Activated naive CD4-positive, alpha-beta T cell treated with anti-CD3 and anti-CD28 coated beads, Interleukin-2, amount 50 U/mL, for 24 hours (primary cell): ENCODE results near the gene SLC4A7.
"Not testable (repeated sequence)": the region's sequence is repeated elsewhere in the genome, so short reads cannot be mapped to it uniquely, and the experiment has no call there.

Experiments
- H3K27ac Mint-ChIP-seq: one replicate; pipeline ENCODE4 v1.8.0; 2021; ENCODE audit warnings: mild to moderate bottlenecking, mixed read lengths
- H3K27me3 Mint-ChIP-seq: one replicate; pipeline ENCODE4 v1.8.0; 2021; ENCODE audit warnings: mixed read lengths
- H3K36me3 Mint-ChIP-seq: one replicate; pipeline ENCODE4 v1.8.0; 2021; ENCODE audit warnings: mixed read lengths
- H3K4me1 Mint-ChIP-seq: one replicate; pipeline ENCODE4 v1.8.0; 2021; ENCODE audit warnings: mixed read lengths
- H3K4me3 Mint-ChIP-seq: one replicate; pipeline ENCODE4 v1.8.0; 2021; ENCODE audit warnings: mild to moderate bottlenecking, mixed read lengths
- H3K9me3 Mint-ChIP-seq: one replicate; pipeline ENCODE4 v1.8.0; 2021; ENCODE audit warnings: mixed read lengths

SLC4A7 gene

GRCh38 chr3:27424812-27425521, 59.2 kb downstream of the SLC4A7 start:
- not testable (repeated sequence) for H3K4me1 Mint-ChIP-seq, H3K27ac Mint-ChIP-seq, H3K36me3 Mint-ChIP-seq, H3K4me3 Mint-ChIP-seq, H3K27me3 Mint-ChIP-seq, H3K9me3 Mint-ChIP-seq

GRCh38 chr3:27423463-27423862, 60.7 kb downstream of the SLC4A7 start:
- H3K4me3 Mint-ChIP-seq: no peak overlapping the region
- H3K27ac Mint-ChIP-seq: no peak overlapping the region
- H3K36me3 Mint-ChIP-seq: peaks cover 8% of the 10 kb centered on the region

GRCh38 chr3:27422617-27423016, 61.6 kb downstream of the SLC4A7 start:
- Mint-ChIP-seq H3K27me3 (no peaks in the 10 kb centered on the region), H3K4me1 (no peaks in the 10 kb centered on the region), H3K4me3 (no peak overlapping the region), H3K27ac (no peak overlapping the region), H3K36me3 (peaks cover 12% of the 10 kb centered on the region), H3K9me3 (no peaks in the 10 kb centered on the region)

More at GRCh38 chr3:27423463-27423862, 60.7 kb downstream of the SLC4A7 start:
- no peaks in the 10 kb centered on the region for H3K4me1 Mint-ChIP-seq
- H3K9me3 Mint-ChIP-seq: no peaks in the 10 kb centered on the region
- no peaks in the 10 kb centered on the region for H3K27me3 Mint-ChIP-seq

- H3K4me1 Mint-ChIP-seq: peaks cover 5% of the 10 kb centered on the region
- H3K27ac Mint-ChIP-seq: no peak overlapping the region
- H3K36me3 Mint-ChIP-seq: peaks cover 24% of the 10 kb centered on the region
- no peaks in the 10 kb centered on the region for H3K27me3 Mint-ChIP-seq
- no peaks in the 10 kb centered on the region for H3K9me3 Mint-ChIP-seq
- H3K4me3 Mint-ChIP-seq: no peak overlapping the region
Observed at GRCh38 chr3:27415202-27415601, 69.0 kb downstream of the SLC4A7 start.

- H3K4me1 Mint-ChIP-seq: no peaks in the 10 kb centered on the region
- no peaks in the 10 kb centered on the region for H3K9me3 Mint-ChIP-seq
- H3K36me3 Mint-ChIP-seq: peaks cover 16% of the 10 kb centered on the region
- no peak overlapping the region for H3K4me3 Mint-ChIP-seq
- H3K27me3 Mint-ChIP-seq: no peaks in the 10 kb centered on the region
- H3K27ac Mint-ChIP-seq: no peak overlapping the region
Observed at GRCh38 chr3:27392950-27393679, 91.1 kb downstream of the SLC4A7 start.

GRCh38 chr3:27392414-27392813, 91.8 kb downstream of the SLC4A7 start:
- peaks cover 16% of the 10 kb centered on the region for H3K36me3 Mint-ChIP-seq

GRCh38 chr3:27391796-27392195, 92.4 kb downstream of the SLC4A7 start:
- H3K27ac Mint-ChIP-seq: no peak overlapping the region
- H3K27me3 Mint-ChIP-seq: no peaks in the 10 kb centered on the region
- no peak overlapping the region for H3K4me3 Mint-ChIP-seq
- H3K4me1 Mint-ChIP-seq: no peaks in the 10 kb centered on the region
- H3K36me3 Mint-ChIP-seq: peaks cover 16% of the 10 kb centered on the region
- H3K9me3 Mint-ChIP-seq: no peaks in the 10 kb centered on the region

More at GRCh38 chr3:27392414-27392813, 91.8 kb downstream of the SLC4A7 start:
- H3K27ac Mint-ChIP-seq, H3K9me3 Mint-ChIP-seq, H3K4me1 Mint-ChIP-seq, H3K27me3 Mint-ChIP-seq, H3K4me3 Mint-ChIP-seq: not testable (repeated sequence)

GRCh38 chr3:27387625-27388024, 96.6 kb downstream of the SLC4A7 start:
- H3K27me3 Mint-ChIP-seq: no peaks in the 10 kb centered on the region
- no peak overlapping the region for H3K4me3 Mint-ChIP-seq
- no peak overlapping the region for H3K27ac Mint-ChIP-seq
- no peaks in the 10 kb centered on the region for H3K9me3 Mint-ChIP-seq
- H3K36me3 Mint-ChIP-seq: peaks cover 15% of the 10 kb centered on the region
- no peaks in the 10 kb centered on the region for H3K4me1 Mint-ChIP-seq

GRCh38 chr3:27385504-27385903, 98.7 kb downstream of the SLC4A7 start:
- H3K36me3 Mint-ChIP-seq: peaks cover 11% of the 10 kb centered on the region
- no peaks in the 10 kb centered on the region for H3K4me1 Mint-ChIP-seq
- no peak overlapping the region for H3K27ac Mint-ChIP-seq
- H3K4me3 Mint-ChIP-seq: no peak overlapping the region
- no peaks in the 10 kb centered on the region for H3K9me3 Mint-ChIP-seq
- no peaks in the 10 kb centered on the region for H3K27me3 Mint-ChIP-seq

GRCh38 chr3:27384191-27384590, 100.0 kb downstream of the SLC4A7 start:
- H3K4me3 Mint-ChIP-seq: no peak overlapping the region
- H3K9me3 Mint-ChIP-seq: no peaks in the 10 kb centered on the region
- peaks cover 11% of the 10 kb centered on the region for H3K36me3 Mint-ChIP-seq
- no peaks in the 10 kb centered on the region for H3K4me1 Mint-ChIP-seq
- H3K27me3 Mint-ChIP-seq: no peaks in the 10 kb centered on the region
- no peak overlapping the region for H3K27ac Mint-ChIP-seq

GRCh38 chr3:27380433-27381357, 103.5 kb downstream of the SLC4A7 start:
- H3K27ac Mint-ChIP-seq: no peak overlapping the region
- no peaks in the 10 kb centered on the region for H3K27me3 Mint-ChIP-seq
- H3K4me1 Mint-ChIP-seq: peaks cover 6% of the 10 kb centered on the region
- H3K9me3 Mint-ChIP-seq: no peaks in the 10 kb centered on the region
- H3K4me3 Mint-ChIP-seq: no peak overlapping the region
- peaks cover 13% of the 10 kb centered on the region for H3K36me3 Mint-ChIP-seq

GRCh38 chr3:27378331-27378730, 105.9 kb downstream of the SLC4A7 start:
- H3K9me3 Mint-ChIP-seq: no peaks in the 10 kb centered on the region
- no peaks in the 10 kb centered on the region for H3K27me3 Mint-ChIP-seq
- H3K4me1 Mint-ChIP-seq: peaks cover 6% of the 10 kb centered on the region
- peaks cover 11% of the 10 kb centered on the region for H3K36me3 Mint-ChIP-seq
- no peak overlapping the region for H3K4me3 Mint-ChIP-seq
- H3K27ac Mint-ChIP-seq: peak overlapping the region; percentile 42

GRCh38 chr3:27376109-27376772, 107.9 kb downstream of the SLC4A7 start:
- Mint-ChIP-seq H3K27me3 (no peaks in the 10 kb centered on the region), H3K9me3 (no peaks in the 10 kb centered on the region), H3K4me1 (peaks cover 6% of the 10 kb centered on the region), H3K4me3 (no peak overlapping the region), H3K27ac (no peak overlapping the region), H3K36me3 (peaks cover 7% of the 10 kb centered on the region)

GRCh38 chr3:27368831-27369607, 115.2 kb downstream of the SLC4A7 start, which contains the start of gene NEK10:
TSS of gene NEK10 (minus strand) at chr3:27369383. CDS start at chr3:27352882, 16,501 bp downstream.
- no peaks in the 10 kb centered on the region for H3K27me3 Mint-ChIP-seq
- no peaks in the 10 kb centered on the region for H3K9me3 Mint-ChIP-seq
- H3K4me1 Mint-ChIP-seq: peaks cover 7% of the 10 kb centered on the region
- no peaks in the 10 kb centered on the region for H3K36me3 Mint-ChIP-seq
- peak within 1 kb of the TSS; percentile 92 for H3K4me3 Mint-ChIP-seq
- H3K27ac Mint-ChIP-seq: peak within 1 kb of the TSS; percentile 32
